ENCODE measurements around the gene MMP8. TPM values are rescaled to one million over a fixed set of nuclear protein-coding genes. Genes with fewer than 3 reads are reported as not detected.

MMP8 gene
- total RNA-seq, 1 experiment from 2014 or later: not detected

DNA sequence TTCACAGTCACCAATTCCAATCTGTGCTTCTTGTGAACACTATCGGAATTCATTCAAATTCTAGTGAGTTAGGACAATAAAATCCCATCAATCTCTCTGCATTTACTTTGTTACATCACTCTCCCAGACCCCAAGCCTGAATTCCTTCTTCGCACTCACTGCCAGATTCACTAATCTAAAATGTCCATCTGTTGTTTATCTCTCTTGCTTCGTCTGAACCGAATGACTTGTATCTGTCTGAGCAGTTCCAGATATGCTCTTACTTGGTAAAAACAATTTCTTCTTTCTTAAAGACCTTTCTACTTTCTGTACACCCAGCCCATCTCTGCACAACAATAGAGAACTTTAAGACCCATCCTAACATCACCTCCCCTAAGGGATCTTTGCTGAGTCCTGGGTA, 48.6 kb upstream of the MMP8 start:
- H2AFZ ChIP-seq (ENCODE audit: low read length): no peak overlapping the region
- no CpG with 5 or more reads among the region's 4 CpGs for WGBS (ENCODE audit: extremely low coverage, insufficient read length, low lambda C conversion rate)
- Mint-ChIP-seq H3K4me3 (no peak overlapping the region), H3K27ac (no peak overlapping the region), H3K4me1 (peaks cover 5 to 9% of the 10 kb centered on the region in 2 experiments; a peak in 2 of 4 replicates), H3K9me3 (no peaks in the 10 kb centered on the region; a peak in 1 of 5 replicates), H3K27me3 (ENCODE audit: low read depth) (no peaks in the 10 kb centered on the region), H3K36me3 (ENCODE audit: insufficient read depth in 1 of 3, low read depth in 3 of 3) (no peaks in the 10 kb centered on the region)
- no peaks in the 10 kb centered on the region for H4K20me1 ChIP-seq (ENCODE audit: control insufficient read depth, insufficient read depth, insufficient read length)
- no peaks in the 10 kb centered on the region for H3K4me1 ChIP-seq (ENCODE audit: insufficient read depth, low read length)
- H3K4me2 ChIP-seq (ENCODE audit: insufficient read depth, insufficient read length, low read length): no peak overlapping the region
- H3K9ac ChIP-seq (ENCODE audit: extremely low read depth, insufficient read length, low read length): no peak overlapping the region
- H3K79me2 ChIP-seq (ENCODE audit: insufficient read depth, low read length): no peaks in the 10 kb centered on the region
- no peak overlapping the region for H3K14ac ChIP-seq (ENCODE audit: insufficient read depth, low read length)
- TF ChIP-seq, protein P1, sequence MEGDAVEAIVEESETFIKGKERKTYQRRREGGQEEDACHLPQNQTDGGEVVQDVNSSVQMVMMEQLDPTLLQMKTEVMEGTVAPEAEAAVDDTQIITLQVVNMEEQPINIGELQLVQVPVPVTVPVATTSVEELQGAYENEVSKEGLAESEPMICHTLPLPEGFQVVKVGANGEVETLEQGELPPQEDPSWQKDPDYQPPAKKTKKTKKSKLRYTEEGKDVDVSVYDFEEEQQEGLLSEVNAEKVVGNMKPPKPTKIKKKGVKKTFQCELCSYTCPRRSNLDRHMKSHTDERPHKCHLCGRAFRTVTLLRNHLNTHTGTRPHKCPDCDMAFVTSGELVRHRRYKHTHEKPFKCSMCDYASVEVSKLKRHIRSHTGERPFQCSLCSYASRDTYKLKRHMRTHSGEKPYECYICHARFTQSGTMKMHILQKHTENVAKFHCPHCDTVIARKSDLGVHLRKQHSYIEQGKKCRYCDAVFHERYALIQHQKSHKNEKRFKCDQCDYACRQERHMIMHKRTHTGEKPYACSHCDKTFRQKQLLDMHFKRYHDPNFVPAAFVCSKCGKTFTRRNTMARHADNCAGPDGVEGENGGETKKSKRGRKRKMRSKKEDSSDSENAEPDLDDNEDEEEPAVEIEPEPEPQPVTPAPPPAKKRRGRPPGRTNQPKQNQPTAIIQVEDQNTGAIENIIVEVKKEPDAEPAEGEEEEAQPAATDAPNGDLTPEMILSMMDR (conservative IDR thresholded peaks at IDR 0.05): no peak
- H2BK12ac ChIP-seq (ENCODE audit: insufficient read length, low read depth, low read length): no peak overlapping the region
- H3K18ac ChIP-seq (ENCODE audit: insufficient read length, low read depth, low read length): no peak overlapping the region
- H4K91ac ChIP-seq (ENCODE audit: insufficient read length, low read depth, low read length): no peak overlapping the region
- H4K5ac ChIP-seq (ENCODE audit: insufficient read length, low read depth, low read length): no peak overlapping the region
- no peak overlapping the region for H2BK120ac ChIP-seq (ENCODE audit: low read depth, low read length, poor library complexity, severe bottlenecking)
- no peaks in the 10 kb centered on the region for H3K27me3 ChIP-seq (ENCODE audit: insufficient read depth, low read length)
- H2BK15ac ChIP-seq (ENCODE audit: low read depth, low read length): no peak overlapping the region
- no peak overlapping the region for H2AK5ac ChIP-seq (ENCODE audit: insufficient read length, low read length)
- H2BK20ac ChIP-seq (ENCODE audit: low read depth, low read length, poor library complexity, severe bottlenecking): no peak overlapping the region
- H3K4ac ChIP-seq (ENCODE audit: low read depth, low read length): no peak overlapping the region
- H3K23me2 ChIP-seq (ENCODE audit: insufficient read length, low read depth, low read length, poor library complexity, severe bottlenecking): no peaks in the 10 kb centered on the region
- no peak for DNase-seq
- H3K56ac ChIP-seq (ENCODE audit: insufficient read length, low read depth, low read length): no peak overlapping the region
- H4K8ac ChIP-seq (replicated peaks; ENCODE audit: insufficient read length, low read depth, low read length): no peak overlapping the region
- H2BK5ac ChIP-seq (ENCODE audit: insufficient read length, low read length): no peak overlapping the region
- no peak overlapping the region for H3T11ph ChIP-seq (ENCODE audit: low read length)
- H3K23ac ChIP-seq (ENCODE audit: insufficient read length, low read depth, low read length): no peak overlapping the region
- H3K9me3 ChIP-seq (ENCODE audit: control insufficient read depth, low read depth, low read length): no peaks in the 10 kb centered on the region
- no peaks in the 10 kb centered on the region for H3K79me1 ChIP-seq (ENCODE audit: insufficient read depth, low read depth, low read length, poor library complexity, severe bottlenecking)
- H3K27ac ChIP-seq (ENCODE audit: insufficient read length, low read depth, low read length): no peak overlapping the region
